Colonic mucosa (tissue), 4 donors: ENCODE results near the gene CSMD2. TPM values are rescaled to one million over a fixed set of nuclear protein-coding genes. Genes with fewer than 3 reads are reported as not detected.

Experiments used
- DNase-seq: peaks from one replicate; pipeline ENCODE4 v3.0.0-alpha.2; 2020
- H3K27ac ChIP-seq: fragments of 200-600 bp; one replicate; pipeline ENCODE4 v1.8.0; 2021
- H3K27me3 ChIP-seq: fragments of 200-600 bp; one replicate; pipeline ENCODE4 v1.8.0; 2021
- H3K36me3 ChIP-seq: fragments of 200-600 bp; one replicate; pipeline ENCODE4 v1.8.0; 2021
- H3K4me1 ChIP-seq: fragments of 200-600 bp; one replicate; pipeline ENCODE4 v1.8.0; 2021; ENCODE audit warnings: mild to moderate bottlenecking
- H3K4me3 ChIP-seq: fragments of 200-600 bp; one replicate; pipeline ENCODE4 v1.8.0; 2021
- H3K9ac ChIP-seq, 2 donors: one replicate each; pipeline ENCODE4 v1.7.0; 2013; ENCODE audit warnings: control low read depth in 2 of 2, low read depth in 2 of 2, low read length in 2 of 2
- H3K9me3 ChIP-seq: fragments of 200-600 bp; one replicate; pipeline ENCODE4 v1.8.0; 2021
- intact Hi-C: fragments of 100-400 bp; cut with DNase I; formaldehyde crosslinking; loops from one replicate; pipeline ENCODE4 v1.14.1; 2022
- total RNA-seq, 2 donors: library from RNA; stranded (reverse); fragmentation: NEBNext Ultra II Directional in 1 of 2; extraction: Animal tissue kit (Norgen Biotek cat#: 25700) in 1 of 2; gene quantifications; one replicate each; pipeline ENCODE4 v1.2.1, GENCODE V29; 2021
- TF ChIP-seq, protein P1 (sequence below): fragments of 200-600 bp; IDR thresholded peaks from one replicate; pipeline ENCODE4 v1.8.0; 2022; ENCODE audit warnings: antibody characterized with exemption, mild to moderate bottlenecking
- donor health status: healthy.
- donor health status: DM: no; HTN: no; CAD: no.
- donor health status: DM: no; HTN: no; CAD: no.

The CSMD2 gene
- total RNA-seq, 2 donors from 2014 or later: 0.05 to 0.10 TPM

DNA sequence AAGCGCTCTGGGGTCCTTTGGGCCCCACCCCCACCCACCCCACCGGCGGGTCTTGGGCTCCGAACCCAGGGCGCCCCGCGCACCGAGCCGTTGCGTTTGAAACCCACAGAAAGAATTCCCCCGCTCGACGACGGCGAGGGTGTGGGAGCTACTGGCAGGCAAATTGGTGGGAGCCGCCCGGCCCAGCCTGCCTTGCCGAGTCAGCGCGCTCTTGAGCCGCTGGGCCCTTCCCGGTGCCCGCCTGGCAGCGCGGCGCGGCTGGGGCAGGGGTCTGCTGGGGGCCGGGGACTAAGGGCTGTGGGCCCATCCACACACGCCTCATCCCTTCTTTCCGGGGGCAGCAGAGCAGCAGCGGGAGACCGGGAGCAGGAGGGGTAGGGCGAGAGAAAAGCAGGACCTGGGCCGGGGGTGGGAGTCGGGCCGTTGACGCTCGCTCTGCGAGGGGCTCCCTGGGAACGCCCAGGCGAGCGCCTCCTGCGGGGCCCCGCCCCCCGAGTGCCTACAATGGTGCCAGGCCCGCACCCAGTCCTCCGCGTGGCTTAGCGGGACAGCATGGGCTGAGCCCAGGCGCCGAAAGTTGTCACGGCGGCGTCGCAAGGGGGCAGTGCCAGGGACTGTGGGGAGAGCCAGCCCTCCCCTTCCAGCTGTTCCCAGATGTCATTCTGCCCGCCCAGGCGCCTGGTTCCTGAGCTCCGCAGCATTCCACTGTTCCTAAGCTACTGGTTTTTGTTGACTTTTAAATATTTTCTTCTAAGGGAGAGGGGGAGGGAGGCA is 12.0 kb upstream of the CSMD2 start, which contains the start of gene C1orf94:
Gene C1orf94 (plus strand): TSS at position 78 of the 774 bp plus-strand sequence. CDS start 883 bp downstream, outside the sequence.
- no peak for DNase-seq
- H3K27me3 ChIP-seq: peaks cover 6% of the 10 kb centered on the region
- no peak within 1 kb of the TSS for H3K9ac ChIP-seq
- no peaks in the 10 kb centered on the region for H3K36me3 ChIP-seq
- no peaks in the 10 kb centered on the region for H3K9me3 ChIP-seq
- intact Hi-C loops: no loop called here
- H3K4me3 ChIP-seq: no peak within 1 kb of the TSS
- H3K27ac ChIP-seq: no peak within 1 kb of the TSS
- TF ChIP-seq, protein P1, sequence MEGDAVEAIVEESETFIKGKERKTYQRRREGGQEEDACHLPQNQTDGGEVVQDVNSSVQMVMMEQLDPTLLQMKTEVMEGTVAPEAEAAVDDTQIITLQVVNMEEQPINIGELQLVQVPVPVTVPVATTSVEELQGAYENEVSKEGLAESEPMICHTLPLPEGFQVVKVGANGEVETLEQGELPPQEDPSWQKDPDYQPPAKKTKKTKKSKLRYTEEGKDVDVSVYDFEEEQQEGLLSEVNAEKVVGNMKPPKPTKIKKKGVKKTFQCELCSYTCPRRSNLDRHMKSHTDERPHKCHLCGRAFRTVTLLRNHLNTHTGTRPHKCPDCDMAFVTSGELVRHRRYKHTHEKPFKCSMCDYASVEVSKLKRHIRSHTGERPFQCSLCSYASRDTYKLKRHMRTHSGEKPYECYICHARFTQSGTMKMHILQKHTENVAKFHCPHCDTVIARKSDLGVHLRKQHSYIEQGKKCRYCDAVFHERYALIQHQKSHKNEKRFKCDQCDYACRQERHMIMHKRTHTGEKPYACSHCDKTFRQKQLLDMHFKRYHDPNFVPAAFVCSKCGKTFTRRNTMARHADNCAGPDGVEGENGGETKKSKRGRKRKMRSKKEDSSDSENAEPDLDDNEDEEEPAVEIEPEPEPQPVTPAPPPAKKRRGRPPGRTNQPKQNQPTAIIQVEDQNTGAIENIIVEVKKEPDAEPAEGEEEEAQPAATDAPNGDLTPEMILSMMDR: no peak
- H3K4me1 ChIP-seq: no peaks in the 10 kb centered on the region

- DNase-seq: no peak
- Histone ChIP-seq H3K36me3 (no peaks in the 10 kb centered on the region), H3K27me3 (peaks cover 6% of the 10 kb centered on the region), H3K4me1 (no peaks in the 10 kb centered on the region), H3K9ac (no peak overlapping the region), H3K9me3 (no peaks in the 10 kb centered on the region), H3K27ac (no peak overlapping the region), H3K4me3 (no peak overlapping the region)
- intact Hi-C loops: no loop called here
- TF ChIP-seq, protein P1: no peak
Measured at GRCh38 chr1:34175744-34176143, 10.7 kb upstream of the CSMD2 start.

DNA sequence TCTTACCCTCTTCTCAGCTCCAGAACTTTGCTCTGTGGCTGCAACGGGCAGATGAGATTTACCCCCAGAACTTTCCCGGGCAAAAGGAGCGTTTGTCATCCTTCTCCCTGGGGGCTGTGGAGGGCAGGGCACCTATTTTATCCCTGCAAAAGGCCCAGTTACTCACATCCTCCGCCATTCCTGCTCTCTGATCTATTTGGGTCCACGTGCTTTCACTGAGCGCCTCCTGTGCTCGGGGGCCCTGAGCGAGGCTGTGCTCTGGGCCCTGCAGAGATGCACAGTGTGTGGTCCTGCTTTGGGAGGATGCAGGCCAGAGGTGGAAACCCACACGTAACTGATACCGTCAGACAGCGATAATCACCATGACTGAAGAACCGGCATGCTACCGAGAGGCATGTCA is 2.4 kb upstream of the CSMD2 start:
- Histone ChIP-seq H3K4me1 (no peaks in the 10 kb centered on the region), H3K4me3 (no peak overlapping the region), H3K9ac (no peak overlapping the region), H3K27me3 (peaks cover 37% of the 10 kb centered on the region), H3K9me3 (no peaks in the 10 kb centered on the region), H3K27ac (no peak overlapping the region), H3K36me3 (no peaks in the 10 kb centered on the region)
- TF ChIP-seq, protein P1: no peak
- DNase-seq: no peak
- intact Hi-C loops: no loop called here

DNA sequence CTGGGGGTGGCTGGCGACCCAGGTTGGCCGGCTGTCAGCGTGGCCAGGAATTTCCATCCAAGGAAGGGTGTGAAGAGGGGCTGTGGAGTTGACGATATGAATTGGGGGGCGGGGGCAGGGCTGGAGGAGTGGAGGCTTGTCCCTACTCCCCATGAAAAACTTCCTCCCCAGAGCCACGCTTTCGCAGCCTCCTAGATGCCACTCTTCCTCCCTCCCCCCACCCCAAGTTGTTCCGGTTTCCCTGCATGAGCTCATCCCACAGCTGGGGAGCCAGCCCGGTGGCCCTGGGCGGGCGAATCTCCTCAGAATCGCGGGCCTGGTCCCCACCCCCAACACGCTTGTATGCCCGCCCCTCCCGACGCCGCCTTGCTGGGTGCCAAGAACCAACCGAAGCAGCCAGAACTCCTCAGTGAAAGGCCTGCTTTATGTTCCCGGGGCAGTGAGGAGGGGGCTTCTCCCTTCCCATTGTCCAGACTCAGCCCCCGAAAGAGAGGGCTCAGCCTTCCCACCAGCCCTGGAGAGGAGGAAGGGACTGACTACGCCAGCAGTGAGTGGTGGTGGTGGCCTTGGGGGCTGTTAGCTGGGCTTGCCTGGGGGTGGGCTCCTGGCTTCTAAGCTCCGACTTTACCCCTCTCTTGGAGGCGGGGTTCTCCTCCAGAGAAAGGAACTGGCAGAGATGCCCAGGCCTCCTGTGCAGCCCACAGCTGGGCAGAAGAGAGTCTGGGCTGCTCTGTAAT is 1.8 kb upstream of the CSMD2 start:
- no peaks in the 10 kb centered on the region for H3K4me1 ChIP-seq
- H3K27me3 ChIP-seq: peaks cover 39% of the 10 kb centered on the region
- TF ChIP-seq, protein P1: no peak
- intact Hi-C loops: no loop called here
- no peaks in the 10 kb centered on the region for H3K36me3 ChIP-seq
- no peak overlapping the region for H3K9ac ChIP-seq
- DNase-seq: no peak
- no peak overlapping the region for H3K4me3 ChIP-seq
- H3K9me3 ChIP-seq: no peaks in the 10 kb centered on the region
- no peak overlapping the region for H3K27ac ChIP-seq

GRCh38 chr1:34166191-34166624 is 1.2 kb upstream of the CSMD2 start:
- no peak overlapping the region for H3K4me3 ChIP-seq
- no peak for DNase-seq
- no peaks in the 10 kb centered on the region for H3K36me3 ChIP-seq
- H3K9me3 ChIP-seq: no peaks in the 10 kb centered on the region
- TF ChIP-seq, protein P1: no peak
- H3K27ac ChIP-seq: no peak overlapping the region
- no peak overlapping the region for H3K9ac ChIP-seq
- intact Hi-C loops: no loop called here
- H3K27me3 ChIP-seq: peaks cover 39% of the 10 kb centered on the region
- no peaks in the 10 kb centered on the region for H3K4me1 ChIP-seq
